ENCODE results near the gene CLEC10A. TPM values are rescaled to one million over a fixed set of nuclear protein-coding genes. Genes with fewer than 3 reads are reported as not detected.
A peak's percentile ranks its signal among the peaks of the same experiment; 100 is the strongest.
"Not testable (repeated sequence)": the region's sequence is repeated elsewhere in the genome, so short reads cannot be mapped to it uniquely, and the experiment has no call there.

The CLEC10A gene
- polyA plus RNA-seq, 3 donors from 2014 or later, result 0.72 to 13.5 (median 11.7) TPM

GRCh38 chr17:7100641-7101379 lies 20.8 kb upstream of the CLEC10A start:
- not testable (repeated sequence) for H3K4me3 Mint-ChIP-seq, H3K27ac Mint-ChIP-seq, H3K36me3 Mint-ChIP-seq, H3K9me3 Mint-ChIP-seq, H3K4me1 Mint-ChIP-seq, DNase-seq
- peaks cover 2 to 10% (median 2%) of the 10 kb centered on the region in 3 donors for H3K27me3 Mint-ChIP-seq (ENCODE audit: low read depth in 3 of 3)

GRCh38 chr17:7098802-7099459 lies 18.9 kb upstream of the CLEC10A start:
- Mint-ChIP-seq H3K9me3 (peaks cover 0 to 2% (median 0%) of the 10 kb centered on the region in 6 donors), H3K4me1 (peaks cover 6 to 9% of the 10 kb centered on the region in 2 donors), H3K27me3 (ENCODE audit: low read depth in 3 of 3) (peaks cover 2 to 12% (median 5%) of the 10 kb centered on the region in 3 donors), H3K27ac (no peak overlapping the region), H3K4me3 (no peak overlapping the region), H3K36me3 (no peaks in the 10 kb centered on the region)
- no peak for DNase-seq

- DNase-seq, result no peak
- Mint-ChIP-seq H3K4me3 (no peak overlapping the region), H3K36me3 (no peaks in the 10 kb centered on the region), H3K27ac (no peak overlapping the region), H3K27me3 (ENCODE audit: low read depth in 3 of 3) (peaks cover 2 to 15% (median 6%) of the 10 kb centered on the region in 3 donors), H3K9me3 (peaks cover 0 to 2% (median 0%) of the 10 kb centered on the region in 6 donors), H3K4me1 (peaks cover 7 to 17% of the 10 kb centered on the region in 2 donors)
These were observed 17.9 kb upstream of the CLEC10A start for GRCh38 chr17:7097940-7098339.

- Mint-ChIP-seq H3K36me3 (no peaks in the 10 kb centered on the region), H3K4me1 (peaks cover 7 to 17% of the 10 kb centered on the region in 2 donors), H3K4me3 (peak overlapping the region in 1 of 5 donors; percentile 24), H3K9me3 (peaks cover 0 to 2% (median 0%) of the 10 kb centered on the region in 6 donors), H3K27ac (no peak overlapping the region), H3K27me3 (ENCODE audit: low read depth in 3 of 3) (peaks cover 2 to 13% (median 4%) of the 10 kb centered on the region in 3 donors)
- DNase-seq, result no peak
These were observed 15.6 kb upstream of the CLEC10A start for GRCh38 chr17:7095625-7096024.

- Mint-ChIP-seq H3K27ac (peak overlapping the region in 1 of 6 donors; percentile 4), H3K27me3 (ENCODE audit: low read depth in 3 of 3) (peaks cover 2 to 9% (median 4%) of the 10 kb centered on the region in 3 donors), H3K4me3 (peak overlapping the region in 1 of 5 donors; percentile 28), H3K9me3 (peaks cover 0 to 2% (median 0%) of the 10 kb centered on the region in 6 donors), H3K36me3 (no peaks in the 10 kb centered on the region), H3K4me1 (peaks cover 7 to 17% of the 10 kb centered on the region in 2 donors)
- no peak for DNase-seq
These were observed 14.6 kb upstream of the CLEC10A start for GRCh38 chr17:7094652-7095019.

- not testable (repeated sequence) for H3K27ac Mint-ChIP-seq; H3K4me3 Mint-ChIP-seq; H3K9me3 Mint-ChIP-seq; H3K27me3 Mint-ChIP-seq (ENCODE audit: low read depth in 3 of 3); H3K36me3 Mint-ChIP-seq
- H3K4me1 Mint-ChIP-seq, result peaks cover 7 to 17% of the 10 kb centered on the region in 2 donors
- DNase-seq, result peak in 1 of 3 donors; percentile 19
These were observed 11.4 kb upstream of the CLEC10A start for GRCh38 chr17:7091311-7092005.

GRCh38 chr17:7089570-7089969 lies 9.5 kb upstream of the CLEC10A start:
- not testable (repeated sequence) for DNase-seq, H3K36me3 Mint-ChIP-seq, H3K27ac Mint-ChIP-seq, H3K9me3 Mint-ChIP-seq, H3K4me3 Mint-ChIP-seq
- Mint-ChIP-seq H3K27me3 (ENCODE audit: low read depth in 3 of 3) (peaks cover 0 to 13% (median 4%) of the 10 kb centered on the region in 3 donors), H3K4me1 (peaks cover 7 to 15% of the 10 kb centered on the region in 2 donors)

- not testable (repeated sequence) for H3K36me3 Mint-ChIP-seq, DNase-seq, H3K4me3 Mint-ChIP-seq, H3K9me3 Mint-ChIP-seq, H3K27ac Mint-ChIP-seq
- H3K27me3 Mint-ChIP-seq (ENCODE audit: low read depth in 3 of 3), result peaks cover 4 to 14% (median 6%) of the 10 kb centered on the region in 3 donors
- peaks cover 12 to 15% of the 10 kb centered on the region in 2 donors for H3K4me1 Mint-ChIP-seq
These were observed 8.4 kb upstream of the CLEC10A start for GRCh38 chr17:7088442-7088841.

GRCh38 chr17:7084088-7084487 lies 4.0 kb upstream of the CLEC10A start:
- DNase-seq, result no peak

GRCh38 chr17:7083592-7083991 lies 3.5 kb upstream of the CLEC10A start:
- peak overlapping the region in 2 of 6 donors; percentile 39 to 65 for H3K27ac Mint-ChIP-seq
- H3K36me3 Mint-ChIP-seq, result no peaks in the 10 kb centered on the region
- peak overlapping the region in 2 of 5 donors; percentile 9 to 57 for H3K4me3 Mint-ChIP-seq
- H3K27me3 Mint-ChIP-seq (ENCODE audit: low read depth in 3 of 3), result peaks cover 5 to 12% (median 10%) of the 10 kb centered on the region in 3 donors
- DNase-seq, result no peak
- H3K4me1 Mint-ChIP-seq, result peaks cover 46 to 54% of the 10 kb centered on the region in 2 donors
- no peaks in the 10 kb centered on the region for H3K9me3 Mint-ChIP-seq

More at GRCh38 chr17:7084088-7084487, 4.0 kb upstream of the CLEC10A start:
- Mint-ChIP-seq H3K4me1 (peaks cover 42 to 49% of the 10 kb centered on the region in 2 donors), H3K27me3 (ENCODE audit: low read depth in 3 of 3) (peaks cover 5 to 12% (median 10%) of the 10 kb centered on the region in 3 donors), H3K4me3 (peak overlapping the region in 3 of 5 donors; percentile 14 to 54 (median 49)), H3K36me3 (no peaks in the 10 kb centered on the region), H3K27ac (peak overlapping the region in 2 of 6 donors; percentile 11 to 49), H3K9me3 (no peaks in the 10 kb centered on the region)

- Mint-ChIP-seq H3K27me3 (ENCODE audit: low read depth in 3 of 3) (peaks cover 5 to 12% (median 9%) of the 10 kb centered on the region in 3 donors), H3K9me3 (no peaks in the 10 kb centered on the region), H3K4me3 (peak overlapping the region; percentile 75 to 82 (median 80)), H3K4me1 (peaks cover 47 to 54% of the 10 kb centered on the region in 2 donors), H3K36me3 (no peaks in the 10 kb centered on the region), H3K27ac (peak overlapping the region in 5 of 6 donors; percentile 17 to 63 (median 32))
- peak; percentile 78 to 81 (median 78) for DNase-seq
These were observed 1.5 kb upstream of the CLEC10A start for GRCh38 chr17:7081341-7082062.

GRCh38 chr17:7080456-7081041 lies 498 bp upstream of the CLEC10A start:
- peaks cover 3 to 11% (median 5%) of the 10 kb centered on the region in 3 donors for H3K27me3 Mint-ChIP-seq (ENCODE audit: low read depth in 3 of 3)
- DNase-seq, result no peak
- no peaks in the 10 kb centered on the region for H3K36me3 Mint-ChIP-seq
- no peaks in the 10 kb centered on the region for H3K9me3 Mint-ChIP-seq
- peak overlapping the region in 2 of 6 donors; percentile 29 to 49 for H3K27ac Mint-ChIP-seq
- peak overlapping the region in 3 of 5 donors; percentile 5 to 29 (median 8) for H3K4me3 Mint-ChIP-seq
- H3K4me1 Mint-ChIP-seq, result peaks cover 47 to 54% of the 10 kb centered on the region in 2 donors

GRCh38 chr17:7078711-7079110 lies 1.3 kb downstream of the CLEC10A start:
- no peaks in the 10 kb centered on the region for H3K9me3 Mint-ChIP-seq
- peak overlapping the region in 2 of 6 donors; percentile 34 to 40 for H3K27ac Mint-ChIP-seq
- H3K4me3 Mint-ChIP-seq, result no peak overlapping the region
- peaks cover 37 to 44% of the 10 kb centered on the region in 2 donors for H3K4me1 Mint-ChIP-seq
- no peaks in the 10 kb centered on the region for H3K36me3 Mint-ChIP-seq
- peaks cover 1 to 7% (median 2%) of the 10 kb centered on the region in 3 donors for H3K27me3 Mint-ChIP-seq (ENCODE audit: low read depth in 3 of 3)
- no peak for DNase-seq
